Activated CD8-positive, alpha-beta T cell treated with anti-CD3 and anti-CD28 coated beads for 36 hours (primary cell): ENCODE results near the gene CHST1. TPM values are rescaled to one million over a fixed set of nuclear protein-coding genes. Genes with fewer than 3 reads are reported as not detected.
A peak's percentile ranks its signal among the peaks of the same experiment; 100 is the strongest.

Experiments
- ATAC-seq: fragments of 200-7000 bp; cut with Tn5 transposase; one replicate; pipeline ENCODE4 v1.10.0; 2021; ENCODE audit warnings: mild to moderate bottlenecking, moderate library complexity
- CTCF ChIA-PET: fragments of 350-600 bp; sonication (Branson Sonifier 250); formaldehyde crosslinking; loops from one replicate; lab custom pipeline; 2021; ENCODE audit warnings: antibody characterized with exemption; lab: Charles Lee
- POLR2A ChIA-PET: fragments of 350-600 bp; sonication (Branson Sonifier 250); formaldehyde crosslinking; loops from one replicate; lab custom pipeline; 2021; ENCODE audit warnings: antibody characterized with exemption; lab: Charles Lee
- DNase-seq: peaks from one replicate; pipeline ENCODE4 v3.0.0-alpha.2; 2020
- H3K27ac Mint-ChIP-seq: one replicate; pipeline ENCODE4 v1.8.0; 2021; ENCODE audit warnings: mild to moderate bottlenecking, mixed read lengths
- H3K27me3 Mint-ChIP-seq: one replicate; pipeline ENCODE4 v1.8.0; 2021; ENCODE audit warnings: mixed read lengths
- H3K36me3 Mint-ChIP-seq: one replicate; pipeline ENCODE4 v1.8.0; 2021; ENCODE audit warnings: low read depth, mixed read lengths
- H3K4me1 Mint-ChIP-seq: one replicate; pipeline ENCODE4 v1.8.0; 2021; ENCODE audit warnings: low read depth, mixed read lengths
- H3K4me3 Mint-ChIP-seq: one replicate; pipeline ENCODE4 v1.8.0; 2021; ENCODE audit warnings: mild to moderate bottlenecking, moderate library complexity, mixed read lengths
- H3K9me3 Mint-ChIP-seq: one replicate; pipeline ENCODE4 v1.8.0; 2021; ENCODE audit warnings: mixed read lengths
- CTCF ChIP-seq: fragments of 200-600 bp; IDR thresholded peaks from one replicate; pipeline ENCODE4 v1.8.0; 2022; ENCODE audit warnings: antibody characterized with exemption, mild to moderate bottlenecking
- intact Hi-C: fragments of 100-400 bp; cut with micrococcal nuclease; formaldehyde crosslinking; loops from one replicate; pipeline ENCODE4 v1.10.0; 2022
- total RNA-seq, 2 experiments: library from RNA; stranded (reverse); gene quantifications; one replicate each; pipeline ENCODE4 v1.2.3, GENCODE V29; 2021

Gene CHST1
- total RNA-seq: not detected

GRCh38 chr11:45665206-45665932, at the start of gene CHST1:
Gene CHST1, minus strand, starts transcription at chr11:45665622. Its CDS starts 14,699 bp downstream, at chr11:45650923.
- TF ChIP-seq CTCF: no peak
- no peaks in the 10 kb centered on the region for H3K36me3 Mint-ChIP-seq
- H3K27ac Mint-ChIP-seq: no peak within 1 kb of the TSS
- peak within 1 kb of the TSS; percentile 52 for H3K4me3 Mint-ChIP-seq
- H3K27me3 Mint-ChIP-seq: peaks cover 46% of the 10 kb centered on the region
- ChIA-PET POLR2A (no interaction called here), CTCF (no interaction called here)
- intact Hi-C loops: no loop called here
- no peaks in the 10 kb centered on the region for H3K9me3 Mint-ChIP-seq
- H3K4me1 Mint-ChIP-seq: peaks cover 7% of the 10 kb centered on the region
- ATAC-seq: peak; percentile 48
- peak; percentile 16 for DNase-seq

GRCh38 chr11:45713573-45713972, 48.2 kb upstream of the CHST1 start:
- ChIA-PET CTCF (interaction anchor here (0.7 to 1.9 kb wide), 3 partner anchors 58 to 74 kb away, joined by 3 to 5 read pairs (median 5); no protein-coding TSS in a partner anchor), POLR2A (no interaction called here)
- Mint-ChIP-seq H3K27ac (no peak overlapping the region), H3K36me3 (no peaks in the 10 kb centered on the region), H3K27me3 (peaks cover 18% of the 10 kb centered on the region), H3K4me1 (no peaks in the 10 kb centered on the region), H3K4me3 (no peak overlapping the region), H3K9me3 (no peaks in the 10 kb centered on the region)
- DNase-seq: no peak
- ATAC-seq: no peak
- TF ChIP-seq CTCF: no peak
- intact Hi-C loops: no loop called here

- ATAC-seq: no peak
- no peak for DNase-seq
- ChIA-PET CTCF (interaction anchor here (1.4 to 1.7 kb wide), 2 partner anchors 56 to 61 kb away, joined by 5 read pairs; no protein-coding TSS in a partner anchor), POLR2A (no interaction called here)
- intact Hi-C loops: no loop called here
- no peak for TF ChIP-seq CTCF
- Mint-ChIP-seq H3K4me1 (no peaks in the 10 kb centered on the region), H3K9me3 (no peaks in the 10 kb centered on the region), H3K4me3 (no peak overlapping the region), H3K27ac (no peak overlapping the region), H3K36me3 (no peaks in the 10 kb centered on the region), H3K27me3 (peaks cover 29% of the 10 kb centered on the region)
Measured at GRCh38 chr11:45710561-45710960, 45.1 kb upstream of the CHST1 start.

GRCh38 chr11:45708887-45709663, 43.7 kb upstream of the CHST1 start:
- intact Hi-C loops: no loop called here
- TF ChIP-seq CTCF: no peak
- ATAC-seq: no peak
- CTCF ChIA-PET: no interaction called here
- DNase-seq: no peak
- no peak overlapping the region for H3K4me3 Mint-ChIP-seq
- no peaks in the 10 kb centered on the region for H3K36me3 Mint-ChIP-seq
- POLR2A ChIA-PET: no interaction called here
- no peaks in the 10 kb centered on the region for H3K9me3 Mint-ChIP-seq
- H3K27ac Mint-ChIP-seq: no peak overlapping the region
- peaks cover 29% of the 10 kb centered on the region for H3K27me3 Mint-ChIP-seq
- H3K4me1 Mint-ChIP-seq: no peaks in the 10 kb centered on the region

- ChIA-PET CTCF (interaction anchor here (1.3 to 3.2 kb wide), 3 partner anchors 9 to 334 kb away, joined by 3 to 15 read pairs (median 4); no protein-coding TSS in a partner anchor), POLR2A (no interaction called here)
- DNase-seq (no peak), ATAC-seq (no peak)
- Mint-ChIP-seq H3K4me3 (no peak overlapping the region), H3K36me3 (no peaks in the 10 kb centered on the region), H3K4me1 (no peaks in the 10 kb centered on the region), H3K27ac (no peak overlapping the region), H3K27me3 (peaks cover 25% of the 10 kb centered on the region), H3K9me3 (no peaks in the 10 kb centered on the region)
- no peak for TF ChIP-seq CTCF
- intact Hi-C loops: no loop called here
Measured at GRCh38 chr11:45704635-45705034, 39.2 kb upstream of the CHST1 start.
